ENCODE data around the gene MKX.
"Not testable (repeated sequence)": the region's sequence is repeated elsewhere in the genome, so short reads cannot be mapped to it uniquely, and the experiment has no call there.

- TF ChIP-seq, protein P1, sequence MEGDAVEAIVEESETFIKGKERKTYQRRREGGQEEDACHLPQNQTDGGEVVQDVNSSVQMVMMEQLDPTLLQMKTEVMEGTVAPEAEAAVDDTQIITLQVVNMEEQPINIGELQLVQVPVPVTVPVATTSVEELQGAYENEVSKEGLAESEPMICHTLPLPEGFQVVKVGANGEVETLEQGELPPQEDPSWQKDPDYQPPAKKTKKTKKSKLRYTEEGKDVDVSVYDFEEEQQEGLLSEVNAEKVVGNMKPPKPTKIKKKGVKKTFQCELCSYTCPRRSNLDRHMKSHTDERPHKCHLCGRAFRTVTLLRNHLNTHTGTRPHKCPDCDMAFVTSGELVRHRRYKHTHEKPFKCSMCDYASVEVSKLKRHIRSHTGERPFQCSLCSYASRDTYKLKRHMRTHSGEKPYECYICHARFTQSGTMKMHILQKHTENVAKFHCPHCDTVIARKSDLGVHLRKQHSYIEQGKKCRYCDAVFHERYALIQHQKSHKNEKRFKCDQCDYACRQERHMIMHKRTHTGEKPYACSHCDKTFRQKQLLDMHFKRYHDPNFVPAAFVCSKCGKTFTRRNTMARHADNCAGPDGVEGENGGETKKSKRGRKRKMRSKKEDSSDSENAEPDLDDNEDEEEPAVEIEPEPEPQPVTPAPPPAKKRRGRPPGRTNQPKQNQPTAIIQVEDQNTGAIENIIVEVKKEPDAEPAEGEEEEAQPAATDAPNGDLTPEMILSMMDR (IDR thresholded peaks at IDR 0.05): not testable (repeated sequence)
- peak in 1 of 4 donors; percentile 26 for TF ChIP-seq EP300 (IDR thresholded peaks at IDR 0.05)
- TF ChIP-seq POLR2A (IDR thresholded peaks at IDR 0.05): not testable (repeated sequence)
These were observed 63.8 kb downstream of the MKX start for GRCh38 chr10:27681795-27682194.
